Peyer's patch (tissue), 4 donors: Measurements from ENCODE around the gene PRSS53. TPM values are rescaled to one million over a fixed set of nuclear protein-coding genes. Genes with fewer than 3 reads are reported as not detected.
A peak's percentile ranks its signal among the peaks of the same experiment; 100 is the strongest.

Source experiments
- DNase-seq, 3 donors: peaks; one replicate each; pipeline ENCODE4 v3.0.0-alpha.2; 2017 to 2019
- H3K27ac ChIP-seq, 4 donors: fragments of 200-600 bp; sonication (generic); one replicate each; pipeline ENCODE4 v1.5.1; 2016 to 2019
- H3K27me3 ChIP-seq, 2 donors: fragments of 200-600 bp; sonication (generic); one replicate each; pipeline ENCODE4 v1.5.1; 2019
- H3K36me3 ChIP-seq, 3 donors: fragments of 200-600 bp; sonication (generic); one replicate each; pipeline ENCODE4 v1.5.1; 2016 to 2019
- H3K4me1 ChIP-seq, 4 donors: fragments of 200-600 bp; sonication (generic); one replicate each; pipeline ENCODE4 v1.5.1; 2016 to 2019
- H3K4me3 ChIP-seq, 4 donors: fragments of 200-600 bp; sonication (generic); 1 replicate in 3 of 4; 2 replicates in 1 of 4; pipeline ENCODE4 v1.5.1; 2016 to 2019; ENCODE audit warnings: mild to moderate bottlenecking in 1 of 4
- H3K9me3 ChIP-seq, 4 donors: fragments of 200-600 bp; sonication (generic); one replicate each; pipeline ENCODE4 v1.5.1; 2016 to 2019; ENCODE audit warnings: mild to moderate bottlenecking in 1 of 4
- POLR2A ChIP-seq, 2 donors: fragments of 450-650 bp; IDR thresholded peaks; one replicate each; pipeline ENCODE4 v1.5.1; 2017; ENCODE audit warnings: antibody characterized with exemption in 2 of 2, mild to moderate bottlenecking in 2 of 2, moderate library complexity in 2 of 2
- total RNA-seq, 4 donors: library from RNA; depleted of rRNA; stranded (reverse); fragments of >200 nt; gene quantifications; one replicate each; pipeline ENCODE4 v1.1.0, GENCODE V29; 2016
- TF ChIP-seq, protein P1 (sequence below), 6 experiments: fragments of 450-650 bp in 4 of 6; fragments of 200-600 bp in 2 of 6; sonication (generic) in 1 of 6; IDR thresholded peaks; one replicate each; pipeline ENCODE4 v1.5.1; 2017 to 2019; ENCODE audit warnings: antibody characterized with exemption in 6 of 6, mild to moderate bottlenecking in 3 of 6, moderate library complexity in 1 of 6

Gene PRSS53
- total RNA-seq, 4 donors from 2014 or later: 6.8 to 18.4 (median 12.0) TPM

DNA sequence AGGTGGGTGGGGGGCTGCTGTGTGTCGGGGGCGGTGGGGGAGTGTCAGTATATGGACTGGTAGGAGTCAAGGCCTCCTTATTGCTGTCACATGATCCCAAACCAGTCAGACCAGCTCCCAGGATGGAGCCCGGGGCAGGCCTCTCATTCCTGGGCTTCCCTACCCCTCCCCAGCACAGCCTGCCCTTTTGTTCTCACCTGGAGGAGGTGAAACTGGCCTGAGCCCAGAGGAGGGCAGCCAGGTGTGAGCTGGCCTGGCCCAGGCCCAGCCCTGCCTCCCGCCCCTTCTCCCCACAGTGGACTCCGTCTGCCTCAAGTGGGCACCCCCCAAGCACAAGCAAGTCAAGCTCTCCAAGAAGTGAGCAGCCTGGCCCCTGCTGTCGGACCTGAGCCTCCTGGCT, 42.2 kb upstream of the PRSS53 start:
- TF ChIP-seq, protein P1, sequence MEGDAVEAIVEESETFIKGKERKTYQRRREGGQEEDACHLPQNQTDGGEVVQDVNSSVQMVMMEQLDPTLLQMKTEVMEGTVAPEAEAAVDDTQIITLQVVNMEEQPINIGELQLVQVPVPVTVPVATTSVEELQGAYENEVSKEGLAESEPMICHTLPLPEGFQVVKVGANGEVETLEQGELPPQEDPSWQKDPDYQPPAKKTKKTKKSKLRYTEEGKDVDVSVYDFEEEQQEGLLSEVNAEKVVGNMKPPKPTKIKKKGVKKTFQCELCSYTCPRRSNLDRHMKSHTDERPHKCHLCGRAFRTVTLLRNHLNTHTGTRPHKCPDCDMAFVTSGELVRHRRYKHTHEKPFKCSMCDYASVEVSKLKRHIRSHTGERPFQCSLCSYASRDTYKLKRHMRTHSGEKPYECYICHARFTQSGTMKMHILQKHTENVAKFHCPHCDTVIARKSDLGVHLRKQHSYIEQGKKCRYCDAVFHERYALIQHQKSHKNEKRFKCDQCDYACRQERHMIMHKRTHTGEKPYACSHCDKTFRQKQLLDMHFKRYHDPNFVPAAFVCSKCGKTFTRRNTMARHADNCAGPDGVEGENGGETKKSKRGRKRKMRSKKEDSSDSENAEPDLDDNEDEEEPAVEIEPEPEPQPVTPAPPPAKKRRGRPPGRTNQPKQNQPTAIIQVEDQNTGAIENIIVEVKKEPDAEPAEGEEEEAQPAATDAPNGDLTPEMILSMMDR (IDR thresholded peaks at IDR 0.05): peak in 1 of 6 experiments; percentile 5
- TF ChIP-seq POLR2A (IDR thresholded peaks at IDR 0.05): peak in 1 of 2 donors; percentile 58
- peaks cover 0 to 51% (median 0%) of the 10 kb centered on the region in 3 donors for H3K36me3 ChIP-seq
- H3K4me1 ChIP-seq: peaks cover 0 to 69% (median 15%) of the 10 kb centered on the region in 4 donors
- no peaks in the 10 kb centered on the region for H3K27me3 ChIP-seq
- peak overlapping the region in 1 of 4 donors; percentile 32 for H3K4me3 ChIP-seq
- peak in 2 of 3 donors; percentile 91 for DNase-seq
- no peaks in the 10 kb centered on the region for H3K9me3 ChIP-seq
- H3K27ac ChIP-seq: peak overlapping the region in 3 of 4 donors; percentile 89 to 96 (median 93)

DNA sequence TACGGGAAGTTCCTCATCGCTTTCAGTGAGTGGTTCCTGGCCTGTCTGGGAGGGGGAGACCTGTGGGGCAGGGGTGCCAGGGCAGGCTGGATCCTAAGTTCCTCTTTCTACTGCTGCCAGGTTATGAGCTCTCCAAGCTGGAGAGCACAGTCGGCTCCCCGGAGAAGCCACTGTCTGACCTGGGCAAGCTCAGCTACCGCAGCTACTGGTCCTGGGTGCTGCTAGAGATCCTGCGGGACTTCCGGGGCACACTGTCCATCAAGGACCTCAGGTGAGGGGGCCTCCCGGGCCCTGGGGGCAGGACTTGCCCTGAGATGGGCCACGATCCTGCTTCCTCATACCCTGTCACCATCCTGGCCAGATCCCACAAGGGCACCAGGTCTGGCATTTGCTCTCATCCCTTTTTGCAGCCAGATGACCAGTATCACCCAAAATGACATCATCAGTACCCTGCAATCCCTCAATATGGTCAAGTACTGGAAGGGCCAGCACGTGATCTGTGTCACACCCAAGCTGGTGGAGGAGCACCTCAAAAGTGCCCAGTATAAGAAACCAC, 41.7 kb upstream of the PRSS53 start:
- peak overlapping the region in 3 of 4 donors; percentile 89 to 96 (median 93) for H3K27ac ChIP-seq
- peaks cover 0 to 51% (median 0%) of the 10 kb centered on the region in 3 donors for H3K36me3 ChIP-seq
- peaks cover 0 to 69% (median 15%) of the 10 kb centered on the region in 4 donors for H3K4me1 ChIP-seq

DNA sequence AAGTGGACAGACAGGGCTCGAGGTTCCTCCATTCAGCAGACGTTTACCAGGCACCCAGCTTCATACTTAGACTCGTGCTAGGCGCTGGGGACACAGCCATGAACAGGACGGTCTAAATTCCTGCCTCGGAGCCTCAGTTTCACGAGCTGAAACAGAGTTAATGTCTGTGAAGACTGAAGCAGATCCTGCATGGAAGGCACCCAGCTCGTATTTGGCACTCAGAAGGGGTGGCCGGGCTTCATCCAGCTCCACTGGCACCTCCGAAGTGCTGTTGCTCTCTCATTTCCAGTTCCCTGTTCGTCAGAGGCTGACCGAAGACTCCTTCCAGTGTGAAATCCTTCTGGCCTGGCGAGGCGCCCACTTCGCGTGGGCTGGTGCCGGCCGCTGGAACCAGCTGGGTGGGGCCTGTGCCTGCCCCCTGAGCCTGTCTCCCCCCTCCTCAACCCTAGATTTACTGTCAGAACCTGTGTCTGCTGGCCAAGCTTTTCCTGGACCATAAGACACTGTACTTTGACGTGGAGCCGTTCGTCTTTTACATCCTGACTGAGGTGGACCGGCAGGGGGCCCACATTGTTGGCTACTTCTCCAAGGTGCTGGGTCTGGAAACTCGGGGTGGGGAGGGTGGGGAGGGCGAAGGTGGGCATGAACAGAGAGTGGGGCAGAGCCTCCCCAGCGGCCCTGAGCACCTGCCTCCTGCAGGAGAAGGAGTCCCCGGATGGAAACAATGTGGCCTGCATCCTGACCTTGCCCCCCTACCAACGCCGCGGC, 41.0 kb upstream of the PRSS53 start:
- Histone ChIP-seq H3K4me3 (peak overlapping the region in 2 of 4 donors; percentile 23 to 25), H3K27ac (peak overlapping the region; percentile 25 to 96 (median 91)), H3K4me1 (peaks cover 0 to 69% (median 15%) of the 10 kb centered on the region in 4 donors), H3K9me3 (no peaks in the 10 kb centered on the region), H3K27me3 (no peaks in the 10 kb centered on the region), H3K36me3 (peaks cover 0 to 51% (median 0%) of the 10 kb centered on the region in 3 donors)
- TF ChIP-seq POLR2A (IDR thresholded peaks at IDR 0.05): no peak
- no peak for DNase-seq

More for the DNA sequence above, 41.7 kb upstream of the PRSS53 start:
- TF ChIP-seq POLR2A (IDR thresholded peaks at IDR 0.05): peak in 1 of 2 donors; percentile 17
- TF ChIP-seq, protein P1 (IDR thresholded peaks at IDR 0.05): no peak
- Histone ChIP-seq H3K27me3 (no peaks in the 10 kb centered on the region), H3K4me3 (peak overlapping the region in 1 of 4 donors; percentile 25), H3K9me3 (no peaks in the 10 kb centered on the region)
- no peak for DNase-seq

DNA sequence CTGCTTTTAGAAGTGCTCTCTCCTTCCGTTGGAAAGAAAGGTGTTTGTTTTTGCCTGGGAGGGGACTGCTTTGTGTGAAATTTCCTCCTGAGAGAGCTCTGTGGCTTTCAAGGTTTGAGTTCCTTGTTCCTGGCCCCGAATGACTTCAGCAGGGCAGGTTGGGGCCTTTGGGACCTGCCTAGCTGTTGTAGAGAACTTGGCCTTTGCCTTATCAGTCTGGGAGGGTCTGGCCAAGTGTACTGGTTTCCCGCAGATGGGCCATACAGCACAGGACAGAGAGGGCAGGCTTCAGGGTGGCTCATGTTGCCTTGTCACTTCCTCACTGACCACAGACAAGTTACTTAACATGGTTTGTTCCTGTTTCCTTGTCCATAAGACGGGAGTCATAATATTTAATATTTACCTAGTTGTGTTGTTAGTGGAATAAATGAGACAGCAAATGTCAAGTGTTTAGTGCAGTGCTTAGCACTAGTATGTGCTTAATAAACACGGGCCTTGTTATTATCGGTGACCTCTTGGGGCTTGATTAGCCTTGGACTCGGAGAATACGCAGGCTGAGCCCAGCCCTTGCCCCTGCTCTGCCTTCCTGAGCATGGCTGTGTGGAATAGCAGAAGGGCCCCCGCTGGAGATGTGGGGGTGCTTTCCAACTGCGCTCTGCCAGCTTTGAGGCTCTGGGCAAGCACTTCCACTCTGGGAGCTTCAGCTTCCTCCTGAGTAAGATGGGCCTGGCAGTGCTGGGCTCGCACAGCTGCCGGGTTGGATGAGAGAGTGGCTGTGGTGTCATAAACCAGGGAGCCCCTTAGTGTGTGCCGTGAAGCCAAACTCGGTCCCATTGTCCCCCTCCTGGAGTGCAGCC, 40.2 kb upstream of the PRSS53 start:
- Histone ChIP-seq H3K9me3 (no peaks in the 10 kb centered on the region), H3K4me3 (no peak overlapping the region), H3K27ac (peak overlapping the region; percentile 31 to 96 (median 91)), H3K36me3 (peaks cover 0 to 54% (median 0%) of the 10 kb centered on the region in 3 donors), H3K27me3 (no peaks in the 10 kb centered on the region), H3K4me1 (peaks cover 0 to 67% (median 15%) of the 10 kb centered on the region in 4 donors)
- DNase-seq: peak in 2 of 3 donors; percentile 82 to 87
- TF ChIP-seq, protein P1 (IDR thresholded peaks at IDR 0.05): no peak
- TF ChIP-seq POLR2A (IDR thresholded peaks at IDR 0.05): peak; percentile 60 to 84

DNA sequence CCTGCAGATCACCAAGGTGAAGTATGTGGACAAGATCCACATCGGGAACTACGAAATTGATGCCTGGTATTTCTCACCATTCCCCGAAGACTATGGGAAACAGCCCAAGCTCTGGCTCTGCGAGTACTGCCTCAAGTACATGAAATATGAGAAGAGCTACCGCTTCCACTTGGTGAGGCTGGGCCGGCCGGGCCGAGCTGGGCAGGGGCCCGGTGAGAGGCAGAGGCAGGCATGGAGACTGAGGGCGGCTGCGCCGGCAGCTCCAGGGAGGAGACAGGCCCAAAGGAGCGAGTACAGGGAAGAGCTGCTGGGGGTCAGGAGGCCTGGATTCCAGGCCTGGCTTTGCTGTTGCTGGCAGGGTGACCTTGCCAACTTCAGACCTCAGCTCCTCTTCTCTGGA, 38.4 kb upstream of the PRSS53 start:
- Histone ChIP-seq H3K9me3 (no peaks in the 10 kb centered on the region), H3K4me3 (no peak overlapping the region), H3K27me3 (no peaks in the 10 kb centered on the region), H3K4me1 (peaks cover 0 to 49% (median 15%) of the 10 kb centered on the region in 4 donors), H3K27ac (peak overlapping the region; percentile 10 to 96 (median 91)), H3K36me3 (peaks cover 0 to 55% (median 0%) of the 10 kb centered on the region in 3 donors)
- TF ChIP-seq, protein P1 (IDR thresholded peaks at IDR 0.05): no peak
- no peak for TF ChIP-seq POLR2A (IDR thresholded peaks at IDR 0.05)
- no peak for DNase-seq
